HG02970 (cell line): ENCODE data around the gene RB1.
A peak's percentile ranks its signal among the peaks of the same experiment; 100 is the strongest.
"Not testable (repeated sequence)": the region's sequence is repeated elsewhere in the genome, so short reads cannot be mapped to it uniquely, and the experiment has no call there.

Experiments used
- ATAC-seq: cut with Tn5 transposase; IDR thresholded peaks from one replicate; pipeline ENCODE4 v1.9.1; 2021; ENCODE audit warnings: mild to moderate bottlenecking, moderate library complexity, moderate number of reproducible peaks; ENCODE audit not compliant: unreplicated experiment, low FRiP score

Gene RB1

GRCh38 chr13:48296528-48296927 is 7.0 kb upstream of the RB1 start:
- ATAC-seq, result no peak

- ATAC-seq, result no peak
Measured at GRCh38 chr13:48297131-48297786, 6.3 kb upstream of the RB1 start.

- no peak for ATAC-seq
Measured at GRCh38 chr13:48299591-48299990, 4.0 kb upstream of the RB1 start.

DNA sequence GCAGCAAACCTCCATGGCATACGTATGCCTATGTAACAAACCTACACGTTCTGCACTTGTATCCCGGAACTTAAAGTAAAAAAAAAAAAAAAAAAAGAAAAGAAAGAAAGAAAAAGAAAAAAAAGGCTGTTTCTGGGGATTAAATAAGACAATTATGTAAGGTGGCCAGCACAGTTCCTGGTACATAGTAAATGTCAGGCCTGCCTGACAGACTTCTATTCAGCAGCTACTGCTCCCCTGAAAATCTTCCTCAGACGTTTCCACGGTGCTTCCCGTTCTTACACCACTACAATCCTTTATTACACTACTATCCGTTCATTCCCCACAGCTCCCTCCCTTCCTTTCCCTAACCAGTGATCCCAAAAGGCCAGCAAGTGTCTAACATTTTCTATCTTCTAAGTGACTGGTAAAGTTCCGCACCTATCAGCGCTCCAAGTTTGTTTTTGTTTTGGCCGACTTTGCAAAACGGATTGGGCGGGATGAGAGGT is 636 bp upstream of the RB1 start:
- ATAC-seq, result no peak

- peak; percentile 70 for ATAC-seq
Measured at GRCh38 chr13:48304143-48304876, 759 bp downstream of the RB1 start.

DNA sequence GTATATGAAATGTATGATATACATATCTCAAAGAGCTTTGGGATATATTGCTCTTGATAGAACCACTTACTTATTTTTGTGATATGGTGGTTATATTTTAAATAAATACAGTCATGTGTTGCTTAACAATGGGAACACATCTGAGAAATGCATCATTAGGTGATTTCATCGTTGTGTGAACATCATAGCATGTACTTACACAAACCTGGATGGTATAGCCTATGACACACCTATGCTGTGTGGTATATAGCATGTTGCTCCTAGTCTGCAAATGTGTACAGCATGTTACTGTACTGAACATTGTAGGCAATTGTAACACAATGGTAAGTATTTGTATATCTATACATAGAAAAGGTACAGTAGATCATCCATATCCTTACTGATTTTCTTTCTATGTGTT is 7.7 kb downstream of the RB1 start:
- no peak for ATAC-seq

DNA sequence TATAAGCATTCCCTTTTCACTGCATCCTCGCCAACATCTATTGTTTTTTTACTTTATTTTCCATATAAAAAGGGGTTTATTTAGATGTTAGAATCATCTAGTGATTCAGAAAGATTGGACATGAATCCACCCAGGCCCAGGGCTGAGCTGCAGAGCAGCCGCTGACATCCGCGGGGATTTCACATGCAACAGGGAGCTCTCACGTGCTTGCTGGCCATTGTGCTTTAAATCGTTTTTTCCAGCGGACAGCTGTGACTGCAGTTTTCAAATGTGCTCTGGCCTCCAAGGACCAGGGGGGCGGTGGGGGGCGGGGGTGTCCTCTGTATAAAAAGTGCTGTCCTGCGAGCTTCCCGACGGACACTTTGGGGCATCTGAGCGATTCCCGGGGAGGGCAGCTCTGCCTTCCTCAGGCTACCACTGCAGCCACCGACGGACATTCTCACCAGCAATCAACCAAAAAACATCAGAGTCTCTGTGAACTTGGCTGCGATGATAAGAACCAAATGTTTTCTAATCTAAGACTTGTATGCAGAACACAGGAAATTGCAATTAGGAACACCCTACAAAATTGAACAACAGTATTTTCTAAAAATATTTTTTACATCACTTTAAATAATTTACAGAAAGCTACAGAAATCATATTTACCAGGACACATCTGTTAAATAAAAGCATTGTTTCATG is 12.6 kb downstream of the RB1 start:
- ATAC-seq, result no peak

GRCh38 chr13:48316826-48317510 is 13.4 kb downstream of the RB1 start:
- ATAC-seq, result no peak

- ATAC-seq, result no peak
Measured at GRCh38 chr13:48317511-48318376, 14.2 kb downstream of the RB1 start.

- ATAC-seq, result no peak
Measured at GRCh38 chr13:48318377-48318811, 14.8 kb downstream of the RB1 start.

DNA sequence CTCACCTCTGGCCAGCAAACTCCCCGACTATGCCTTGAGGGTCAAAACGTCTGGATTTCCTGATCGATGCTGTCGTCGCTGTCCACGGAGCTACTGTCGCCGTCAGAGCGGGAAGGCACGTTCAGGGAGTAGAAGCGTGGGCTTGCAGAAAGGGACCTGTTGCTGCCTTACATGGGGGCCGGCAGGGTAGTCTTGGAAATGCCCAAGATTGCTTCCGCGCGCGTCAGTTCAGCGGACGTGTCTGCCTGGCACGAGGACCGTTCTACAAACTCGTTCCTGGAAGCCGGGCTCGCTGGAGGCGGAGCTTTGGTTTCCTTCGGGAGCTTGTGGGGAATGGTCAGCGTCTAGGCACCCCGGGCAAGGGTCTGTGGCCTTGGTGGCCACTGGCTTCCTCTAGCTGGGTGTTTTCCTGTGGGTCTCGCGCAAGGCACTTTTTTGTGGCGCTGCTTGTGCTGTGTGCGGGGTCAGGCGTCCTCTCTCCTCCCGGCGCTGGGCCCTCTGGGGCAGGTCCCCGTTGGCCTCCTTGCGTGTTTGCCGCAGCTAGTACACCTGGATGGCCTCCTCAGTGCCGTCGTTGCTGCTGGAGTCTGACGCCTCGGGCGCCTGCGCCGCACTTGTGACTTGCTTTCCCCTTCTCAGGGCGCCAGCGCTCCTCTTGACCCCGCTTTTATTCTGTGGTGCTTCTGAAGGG is 15.4 kb downstream of the RB1 start:
- no peak for ATAC-seq

DNA sequence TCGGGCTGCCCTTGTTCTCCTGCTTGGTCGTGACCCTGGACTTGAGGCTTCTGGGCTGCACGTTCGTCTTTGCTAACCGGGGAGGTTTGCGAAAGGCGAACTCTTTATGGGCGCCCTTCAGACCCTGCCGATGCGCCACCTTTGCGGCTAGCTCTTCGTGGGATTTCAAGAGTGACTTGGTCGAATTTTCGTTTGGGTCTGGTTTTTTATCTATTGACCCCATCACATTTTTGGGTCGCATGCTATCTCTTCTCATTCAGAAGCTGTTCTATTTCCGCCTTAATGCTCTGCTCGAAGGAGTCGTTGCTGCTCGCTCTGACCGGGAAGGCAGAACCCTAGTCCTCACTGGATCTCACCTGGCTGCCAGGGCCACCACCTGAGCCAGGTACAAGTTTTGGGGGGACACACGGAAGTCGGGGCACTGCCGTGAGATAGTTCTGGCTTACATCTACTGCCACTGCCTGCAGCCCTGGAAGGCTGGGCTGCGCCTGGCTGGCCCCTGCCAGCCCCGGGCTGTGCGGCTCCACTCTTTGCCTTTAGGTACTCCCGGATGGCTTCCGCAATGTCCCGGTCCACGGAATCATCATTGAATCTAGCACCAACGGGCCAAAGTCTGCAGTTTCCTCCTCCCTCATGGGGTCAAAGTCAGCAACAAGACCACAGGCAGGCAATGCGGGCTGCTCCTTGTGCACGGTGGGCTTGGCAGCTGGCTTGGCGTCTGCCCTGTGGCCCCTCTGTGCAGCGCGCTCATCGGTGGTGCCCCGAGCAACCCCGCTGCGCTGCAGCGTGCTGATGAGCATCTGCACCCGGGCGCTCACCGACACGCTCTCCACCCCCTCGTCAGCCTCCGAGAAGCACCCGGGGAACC is 16.2 kb downstream of the RB1 start:
- no peak for ATAC-seq

GRCh38 chr13:48320399-48320790 is 16.8 kb downstream of the RB1 start:
- ATAC-seq, result no peak

DNA sequence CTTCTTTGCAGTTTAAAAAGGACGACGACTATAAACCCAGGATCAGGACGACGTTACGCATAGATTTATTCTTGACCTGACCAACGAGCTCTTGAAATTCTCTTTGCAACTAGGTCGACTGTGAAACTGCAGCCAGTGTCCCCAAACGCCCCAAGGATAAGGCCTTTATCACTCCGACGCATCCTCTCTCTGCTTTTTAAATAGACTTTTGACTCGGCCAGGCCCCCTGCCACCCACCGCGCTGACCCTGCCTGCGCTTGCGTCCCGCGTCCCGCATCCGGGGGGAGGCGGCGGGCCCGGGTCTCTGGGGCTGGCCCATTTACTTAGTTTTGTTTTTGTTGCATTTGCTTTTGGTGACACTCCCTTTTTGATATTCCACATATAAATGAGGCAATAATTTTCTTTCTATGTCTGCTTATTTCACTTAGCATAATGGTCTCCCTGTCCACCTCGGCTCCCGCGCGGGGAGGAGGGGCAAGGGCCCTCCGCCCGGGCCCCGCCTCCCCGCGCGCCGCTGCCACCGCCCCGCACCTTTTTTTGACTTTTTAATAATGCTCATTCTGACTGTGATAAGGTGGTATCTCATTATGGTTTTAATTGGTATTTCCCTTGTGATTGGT is 17.4 kb downstream of the RB1 start:
- no peak for ATAC-seq

DNA sequence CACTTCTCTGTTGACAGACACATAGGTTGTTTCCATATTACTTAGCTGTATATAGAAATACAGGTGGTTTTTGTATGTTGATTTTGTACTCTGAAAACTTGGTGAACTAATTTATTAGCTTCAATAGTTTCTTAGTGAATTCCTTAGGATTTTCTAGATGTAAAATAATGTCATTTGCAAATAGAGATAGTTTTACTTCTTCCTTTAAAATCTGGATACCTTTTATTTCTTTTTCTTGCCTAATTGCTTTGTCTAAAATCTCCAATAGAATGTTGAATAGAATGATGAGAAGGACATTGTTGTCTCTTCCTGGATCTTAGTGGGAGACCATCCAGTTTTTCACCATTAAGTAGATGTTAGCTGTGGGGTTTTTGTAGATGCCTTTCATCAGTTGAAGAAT is 18.7 kb downstream of the RB1 start:
- no peak for ATAC-seq

GRCh38 chr13:48333976-48334375 is 30.4 kb downstream of the RB1 start:
- no peak for ATAC-seq

DNA sequence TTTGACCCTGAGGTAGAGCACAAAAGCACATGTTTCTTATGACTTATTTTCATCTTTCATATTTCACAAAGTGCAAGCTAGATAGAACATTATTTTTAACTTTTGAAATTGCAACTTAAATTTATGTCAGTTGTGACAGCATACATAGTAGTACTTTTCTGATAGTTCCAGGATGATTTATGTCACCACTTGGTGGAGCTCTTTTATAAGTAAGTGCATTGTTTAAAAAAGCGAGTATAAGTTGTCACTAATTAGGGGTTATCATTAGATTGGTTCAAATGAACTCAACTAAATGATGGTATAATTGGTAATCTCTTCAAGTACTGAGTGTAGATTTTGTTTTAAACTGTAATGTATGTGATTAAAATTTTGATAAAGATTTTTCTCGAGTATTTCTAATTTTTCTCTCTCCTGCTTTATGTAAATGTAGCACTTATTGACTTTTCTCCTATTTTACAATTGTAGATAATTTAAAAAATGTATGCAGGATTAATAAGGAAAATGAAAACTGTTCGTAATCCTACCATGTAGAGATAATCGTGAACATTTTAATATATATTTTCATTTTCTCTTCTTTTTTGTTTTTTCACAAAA is 31.1 kb downstream of the RB1 start:
- no peak for ATAC-seq

GRCh38 chr13:48339198-48339597 is 35.6 kb downstream of the RB1 start:
- ATAC-seq, result not testable (repeated sequence)
